D721Med (cell line): ENCODE data around the gene GSG1L.

ENCODE experiments used
- DNase-seq: peaks from one replicate; pipeline ENCODE4 v3.0.0; 2011; ENCODE audit warnings: low spot score; ENCODE audit not compliant: insufficient read length
- FAIRE-seq: peaks from 2 replicates; lab custom pipeline; 2011; peaks lifted over from hg19 to GRCh38; lab: Jason Lieb, UNC
- TF ChIP-seq, protein P1 (sequence below): IDR thresholded peaks from 2 replicates; pipeline ENCODE4 v1.5.1; 2012; ENCODE audit warnings: mild to moderate bottlenecking, control low read depth; ENCODE audit not compliant: insufficient read depth; ENCODE audit errors: missing control alignments

GSG1L gene

DNA sequence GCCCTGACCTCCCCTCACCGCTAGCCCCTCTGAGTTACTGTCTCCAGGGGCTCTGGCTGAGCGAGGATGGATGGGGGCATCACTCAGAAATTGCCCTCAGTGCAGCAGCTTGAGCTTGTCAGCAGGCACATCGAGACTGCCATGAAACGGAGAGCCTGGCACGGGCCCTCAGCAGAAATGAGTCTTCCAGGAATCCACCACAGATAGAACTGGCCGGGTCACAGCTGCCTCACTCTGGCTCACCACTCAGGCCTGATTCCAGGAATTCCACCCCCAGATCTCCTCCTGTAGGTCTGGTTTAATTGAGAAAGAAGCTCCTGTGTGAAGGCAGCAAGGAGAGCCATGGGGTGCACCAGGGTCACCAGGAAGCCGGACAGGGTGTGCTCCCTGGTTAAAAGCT is 85.5 kb downstream of the GSG1L start:
- DNase-seq (no peak), FAIRE-seq (no peak)
- TF ChIP-seq, protein P1, sequence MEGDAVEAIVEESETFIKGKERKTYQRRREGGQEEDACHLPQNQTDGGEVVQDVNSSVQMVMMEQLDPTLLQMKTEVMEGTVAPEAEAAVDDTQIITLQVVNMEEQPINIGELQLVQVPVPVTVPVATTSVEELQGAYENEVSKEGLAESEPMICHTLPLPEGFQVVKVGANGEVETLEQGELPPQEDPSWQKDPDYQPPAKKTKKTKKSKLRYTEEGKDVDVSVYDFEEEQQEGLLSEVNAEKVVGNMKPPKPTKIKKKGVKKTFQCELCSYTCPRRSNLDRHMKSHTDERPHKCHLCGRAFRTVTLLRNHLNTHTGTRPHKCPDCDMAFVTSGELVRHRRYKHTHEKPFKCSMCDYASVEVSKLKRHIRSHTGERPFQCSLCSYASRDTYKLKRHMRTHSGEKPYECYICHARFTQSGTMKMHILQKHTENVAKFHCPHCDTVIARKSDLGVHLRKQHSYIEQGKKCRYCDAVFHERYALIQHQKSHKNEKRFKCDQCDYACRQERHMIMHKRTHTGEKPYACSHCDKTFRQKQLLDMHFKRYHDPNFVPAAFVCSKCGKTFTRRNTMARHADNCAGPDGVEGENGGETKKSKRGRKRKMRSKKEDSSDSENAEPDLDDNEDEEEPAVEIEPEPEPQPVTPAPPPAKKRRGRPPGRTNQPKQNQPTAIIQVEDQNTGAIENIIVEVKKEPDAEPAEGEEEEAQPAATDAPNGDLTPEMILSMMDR, result no peak

DNA sequence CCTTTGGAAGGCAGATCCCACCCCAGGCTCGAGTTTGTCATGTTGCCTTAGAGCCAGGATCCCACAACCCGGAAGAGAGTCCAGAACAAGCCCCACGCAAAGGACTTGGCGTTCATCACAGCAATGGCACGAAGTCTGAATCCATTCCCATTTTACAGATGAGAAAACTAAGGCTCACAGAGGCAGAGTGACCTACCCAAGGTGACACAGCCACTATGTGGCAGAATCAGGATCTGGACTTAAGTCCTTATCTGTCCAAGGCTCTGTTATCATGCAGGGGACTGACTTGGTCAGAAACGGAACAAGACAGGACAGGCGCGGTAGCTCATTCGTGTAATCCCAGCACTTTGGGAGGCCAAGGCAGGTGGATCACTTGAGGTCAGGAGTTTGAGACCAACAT is 86.5 kb downstream of the GSG1L start:
- no peak for FAIRE-seq
- no peak for DNase-seq
- TF ChIP-seq, protein P1, result no peak

DNA sequence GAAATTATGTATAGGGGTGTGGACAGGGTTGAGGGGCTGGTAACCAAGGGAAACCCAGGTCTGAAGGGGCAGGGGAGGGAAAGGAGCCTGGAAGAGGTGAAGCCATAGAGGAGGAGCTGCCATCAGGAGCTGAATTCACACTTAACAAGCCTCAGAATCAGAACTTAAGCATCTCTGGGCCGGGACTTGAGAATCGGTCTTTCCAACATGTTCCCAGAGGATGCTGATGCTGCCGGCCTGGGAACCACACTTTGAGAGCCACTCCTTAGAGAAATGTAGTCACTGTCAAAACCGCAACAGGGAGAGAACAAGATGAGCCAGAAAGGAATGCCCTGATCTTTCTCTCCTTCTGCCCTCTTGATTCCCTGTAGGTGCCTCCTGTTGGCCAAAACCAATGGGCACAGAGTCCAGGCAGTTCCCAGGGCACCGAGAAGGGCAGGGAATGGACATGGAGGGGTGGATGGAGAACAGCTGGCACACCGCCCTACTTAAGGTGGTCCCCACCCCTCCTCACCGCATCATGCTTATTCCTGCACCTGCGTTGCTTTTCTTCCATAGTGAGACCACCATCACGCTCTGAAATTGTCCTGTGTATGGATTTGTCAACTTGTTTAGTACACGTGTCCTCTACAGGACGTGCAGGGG is 88.5 kb downstream of the GSG1L start:
- TF ChIP-seq, protein P1, result no peak
- FAIRE-seq (no peak), DNase-seq (no peak)

- FAIRE-seq (no peak), DNase-seq (no peak)
- TF ChIP-seq, protein P1, result peak; percentile 5
Measured at GRCh38 chr16:27973678-27974077, 89.8 kb downstream of the GSG1L start.

DNA sequence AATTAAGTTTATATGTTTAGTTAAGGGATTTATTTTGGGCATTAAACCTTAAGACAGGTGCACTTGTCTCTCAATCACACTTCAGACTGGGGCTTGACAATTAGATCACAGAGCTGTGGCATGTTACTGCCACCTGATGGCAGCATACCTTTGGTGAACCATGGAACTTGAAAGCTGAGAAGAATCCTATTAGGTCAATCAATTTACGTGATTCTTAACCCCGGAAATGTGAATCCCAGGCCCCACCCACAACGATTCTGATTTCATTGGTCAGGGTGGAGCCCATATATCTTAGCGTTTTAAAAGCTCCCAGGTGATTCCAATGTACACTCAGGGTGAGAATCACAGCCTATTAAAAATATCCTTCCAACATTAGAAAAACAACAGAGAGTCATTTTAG is 91.0 kb downstream of the GSG1L start:
- DNase-seq, result peak; percentile 39
- peak; percentile 75 for FAIRE-seq
- TF ChIP-seq, protein P1, result peak; percentile 68

GRCh38 chr16:27969574-27969973 is 93.9 kb downstream of the GSG1L start:
- FAIRE-seq (no peak), DNase-seq (no peak)
- TF ChIP-seq, protein P1, result no peak

DNA sequence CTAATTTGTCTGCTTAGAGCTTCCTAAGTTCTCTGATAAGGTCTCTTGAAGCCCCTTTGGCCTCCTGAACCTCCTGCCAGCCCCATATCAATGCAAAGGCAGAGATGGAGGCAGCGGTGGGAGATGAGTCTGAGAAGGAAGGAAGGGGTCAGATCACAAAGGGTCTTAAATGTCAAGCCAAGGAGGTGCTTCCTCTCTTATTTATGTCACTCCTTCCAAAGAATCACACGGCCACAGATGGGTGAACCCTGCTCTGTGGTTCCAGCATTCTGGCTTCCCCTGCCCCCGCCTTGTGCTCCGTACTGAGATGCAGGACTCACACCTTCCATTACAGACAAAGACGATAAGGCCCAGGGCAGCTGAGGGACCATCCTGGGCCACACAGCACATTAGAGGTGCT is 96.3 kb downstream of the GSG1L start:
- no peak for FAIRE-seq
- no peak for DNase-seq
- TF ChIP-seq, protein P1, result no peak
